Cerebellar nuclear complex (tissue), 1 donor: ENCODE results near the gene OR51A7.
"Not testable (repeated sequence)": the region's sequence is repeated elsewhere in the genome, so short reads cannot be mapped to it uniquely, and the experiment has no call there.

Experiments
- DNase-seq, 2 experiments: peaks; one replicate each; lab custom pipeline; 2025; lab: John Stamatoyannopoulos, UW

OR51A7 gene

GRCh38 chr11:4955613-4956012 lies 52.0 kb downstream of the OR51A7 start, which contains the start of gene OR51A2:
OR51A2 (minus strand) TSS chr11:4955713; CDS start chr11:4955713, 0 bp downstream.
- not testable (repeated sequence) for DNase-seq

GRCh38 chr11:4957396-4957795 lies 53.8 kb downstream of the OR51A7 start:
- DNase-seq, result no peak
